GM19372 (cell line): Measurements from ENCODE around the gene USP8.
"Not testable (repeated sequence)": the region's sequence is repeated elsewhere in the genome, so short reads cannot be mapped to it uniquely, and the experiment has no call there.

Experiments used
- ATAC-seq: cut with Tn5 transposase; IDR thresholded peaks from one replicate; pipeline ENCODE4 v1.9.1; 2021; ENCODE audit warnings: mild to moderate bottlenecking, low read depth, moderate library complexity; ENCODE audit not compliant: unreplicated experiment

Gene USP8

DNA sequence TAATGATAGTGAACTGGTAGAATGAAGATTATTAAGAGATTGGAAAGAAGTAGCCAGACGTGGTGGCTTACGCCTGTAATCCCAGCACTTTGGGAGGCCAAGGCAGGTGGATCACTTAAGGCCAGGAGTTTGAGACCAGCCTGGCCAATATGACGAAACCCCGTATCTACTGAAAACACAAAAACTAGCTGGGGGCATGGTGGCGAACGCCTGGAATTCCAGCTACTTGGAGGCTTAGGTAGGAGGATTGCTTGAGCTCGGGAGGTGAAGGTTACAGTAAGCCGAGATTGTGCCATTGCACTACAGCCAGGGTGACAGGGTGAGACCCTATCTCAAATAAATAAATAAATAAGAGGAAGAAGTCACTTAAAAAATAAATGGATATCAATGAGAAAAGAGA is 14.0 kb downstream of the USP8 start:
- no peak for ATAC-seq

DNA sequence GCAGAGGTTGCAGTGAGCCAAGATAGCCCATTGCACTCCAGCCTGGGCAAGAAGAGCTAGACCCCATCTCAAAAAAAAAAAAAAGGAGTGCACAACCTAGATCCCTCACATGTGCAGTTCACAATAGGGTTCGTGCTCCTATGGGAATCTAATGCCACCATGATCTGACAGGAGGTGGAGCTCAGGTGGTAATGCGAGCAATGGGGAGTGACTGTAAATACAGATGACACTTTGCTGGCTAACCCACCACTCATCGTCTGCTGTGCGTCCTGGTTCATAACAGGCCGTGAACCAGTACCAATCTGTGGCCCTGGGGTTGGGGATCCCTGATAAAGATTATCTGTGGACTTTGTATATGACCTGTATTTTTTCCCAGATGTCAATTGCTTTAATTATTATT is 16.7 kb downstream of the USP8 start:
- ATAC-seq = no peak

DNA sequence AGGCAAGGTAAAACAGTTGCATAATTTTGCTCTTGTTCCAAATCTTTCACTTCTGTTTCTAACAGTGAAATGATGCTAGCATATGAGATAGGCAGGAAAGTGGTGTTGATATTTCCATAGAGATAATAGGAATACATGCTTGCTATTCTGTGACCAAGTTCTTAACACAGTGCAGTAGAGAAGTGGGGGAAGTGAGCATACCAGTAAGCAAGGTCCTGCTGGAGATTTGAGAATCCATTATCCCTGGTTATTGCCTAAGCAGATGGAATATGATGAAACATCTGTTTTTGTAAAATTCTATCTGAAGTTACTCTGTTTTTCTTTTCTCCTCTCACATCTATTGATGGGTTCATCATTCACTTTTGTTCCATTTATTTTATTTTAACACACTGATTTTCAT is 28.7 kb downstream of the USP8 start:
- ATAC-seq = no peak

DNA sequence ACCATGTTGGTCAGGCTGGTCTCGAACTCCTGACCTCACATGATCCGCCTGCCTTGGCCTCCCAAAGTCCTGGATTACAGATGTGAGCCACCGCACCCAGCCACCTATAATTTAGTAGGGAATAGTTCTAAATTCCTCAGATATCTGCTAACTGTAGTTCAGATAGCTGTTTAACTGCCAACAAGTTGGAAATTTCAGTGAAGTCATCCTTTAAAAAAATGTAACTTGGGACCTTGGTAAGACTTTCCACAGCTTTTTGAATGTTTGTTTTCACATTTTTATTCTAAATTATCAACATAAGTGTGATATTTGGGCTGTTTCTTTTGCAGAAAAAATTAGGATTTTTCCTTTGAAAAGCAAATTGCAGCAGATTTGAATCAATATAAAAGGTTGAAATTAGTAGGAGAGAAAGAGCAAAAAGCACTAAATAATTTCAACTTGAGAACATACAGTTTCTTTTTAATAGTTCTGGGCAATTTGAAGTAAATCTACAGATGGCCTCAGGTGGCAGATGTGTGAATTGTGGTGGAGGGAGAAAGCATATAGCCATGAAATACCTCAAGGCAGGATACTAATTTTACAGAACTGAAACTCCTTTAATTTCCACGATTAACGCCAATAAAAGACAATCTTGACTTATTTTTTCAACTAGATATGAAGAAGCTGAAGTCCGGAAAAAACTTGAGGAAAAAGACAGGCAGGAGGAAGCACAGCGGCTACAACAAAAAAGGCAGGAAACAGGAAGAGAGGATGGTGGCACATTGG is 34.3 kb downstream of the USP8 start:
- no peak for ATAC-seq

DNA sequence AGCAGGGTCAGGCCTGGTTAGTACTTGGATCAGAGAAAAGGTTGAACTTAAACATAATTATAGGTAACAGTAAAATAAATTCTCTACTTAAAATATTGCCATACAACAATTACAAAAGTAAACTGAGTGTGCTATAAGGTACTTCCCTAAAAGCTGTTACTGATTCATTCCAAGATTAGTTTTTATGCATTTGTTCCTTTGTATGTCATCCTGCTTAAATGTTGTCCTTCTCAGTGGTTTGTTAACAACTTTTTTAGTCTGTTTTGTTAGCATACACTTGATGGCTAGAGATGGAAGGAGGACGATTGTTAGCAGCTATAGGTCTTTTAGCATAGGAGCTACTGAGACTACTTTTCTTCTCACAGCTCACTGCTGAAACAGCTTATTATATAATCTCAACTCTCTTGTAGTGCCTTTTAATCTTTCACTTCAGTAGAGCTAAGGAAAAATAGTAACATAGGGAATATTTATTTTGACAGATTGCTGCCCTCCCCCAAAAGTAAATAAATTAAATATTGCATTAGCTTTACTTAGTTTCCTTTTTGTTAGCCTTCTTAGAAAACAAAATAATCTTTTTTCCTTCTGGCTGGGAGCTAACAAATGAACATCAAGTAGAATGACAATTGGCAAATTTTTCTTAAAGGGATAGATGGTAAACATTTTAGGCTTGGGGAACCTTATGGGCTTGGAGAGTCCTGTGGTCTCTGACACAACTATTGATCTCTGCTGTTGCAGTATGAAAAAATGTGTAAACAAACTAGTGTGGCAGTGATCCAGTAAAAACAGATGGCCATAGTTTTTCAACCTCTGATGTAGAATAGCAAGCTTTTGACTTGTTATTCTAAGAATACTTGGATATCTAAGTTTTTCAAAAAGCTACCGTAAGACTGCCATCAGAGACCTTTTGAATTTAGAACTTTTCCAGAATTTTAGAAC is 39.5 kb downstream of the USP8 start:
- ATAC-seq = no peak

DNA sequence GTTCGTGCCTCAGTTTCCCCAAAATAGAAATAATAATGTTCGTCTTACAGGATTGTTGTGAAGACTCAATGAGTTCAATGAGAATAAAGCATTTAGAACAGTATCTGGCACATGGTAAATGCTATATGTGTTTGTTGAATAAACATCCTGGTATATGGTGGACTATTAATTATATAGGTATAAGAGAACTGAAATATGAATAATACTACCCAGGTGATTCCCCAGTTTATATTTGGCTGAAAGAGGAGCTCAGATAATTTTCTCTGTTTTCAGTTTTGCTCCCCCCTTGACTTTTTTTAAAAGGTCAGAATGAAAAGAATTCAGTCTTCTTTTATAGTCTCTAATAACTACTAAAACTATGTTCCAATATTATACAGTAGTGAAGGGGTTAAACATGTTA is 46.9 kb downstream of the USP8 start:
- ATAC-seq = no peak

DNA sequence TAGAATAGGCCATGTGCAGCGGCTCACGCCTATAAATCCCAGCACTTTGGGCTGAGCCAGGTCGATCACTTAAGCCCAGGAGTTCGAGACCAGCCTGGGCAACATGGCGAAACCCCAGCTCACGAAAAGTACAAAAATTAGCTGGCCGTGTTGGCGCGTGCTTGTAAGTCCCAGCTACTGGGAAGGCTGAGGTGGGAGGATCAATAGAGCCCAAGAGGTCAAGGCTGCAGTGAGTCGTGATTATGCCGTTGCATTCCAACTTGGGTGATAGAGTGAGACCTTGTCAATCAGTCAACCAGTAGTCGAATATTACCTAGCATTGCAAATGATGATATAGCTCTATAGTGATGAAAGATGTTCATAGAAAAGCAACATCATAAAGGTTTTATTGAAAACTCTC is 51.9 kb downstream of the USP8 start:
- no peak for ATAC-seq

DNA sequence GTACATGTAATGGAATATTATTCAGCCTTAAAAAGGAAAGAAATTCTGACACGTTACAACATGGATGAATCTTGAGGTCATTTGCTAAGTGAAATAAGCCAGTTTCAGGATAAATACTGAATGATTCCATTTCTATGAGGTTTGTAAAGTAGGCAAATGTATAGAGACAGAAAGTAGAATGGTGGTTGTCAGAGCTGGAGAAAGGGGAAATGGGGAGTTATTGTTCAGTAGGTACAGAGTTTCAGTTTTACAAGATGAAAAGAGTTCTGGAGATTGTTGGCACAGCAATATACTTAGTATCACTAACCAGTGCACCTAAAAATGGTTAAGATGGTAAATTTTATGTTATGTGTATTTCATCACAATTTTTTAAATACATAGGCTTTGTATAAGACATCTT is 60.6 kb downstream of the USP8 start:
- ATAC-seq = no peak

DNA sequence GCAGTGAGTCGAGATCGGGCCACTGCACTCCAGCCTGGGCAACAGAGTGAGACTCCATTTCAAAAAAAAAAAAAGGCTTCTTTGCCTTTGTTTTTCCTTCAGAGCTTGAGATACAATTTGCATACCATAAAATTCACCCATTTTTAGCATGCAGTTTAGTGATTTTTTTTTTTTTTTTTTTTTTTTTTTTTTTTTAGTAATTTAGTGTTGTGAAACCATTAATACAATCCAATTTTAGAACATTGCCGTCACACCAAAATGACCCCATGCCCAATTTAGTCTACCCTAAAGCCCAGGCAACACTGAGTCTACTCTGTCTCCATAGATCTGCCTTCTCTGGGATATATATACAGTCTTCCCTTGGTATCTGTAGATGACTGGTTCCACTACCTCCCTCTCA is 61.2 kb downstream of the USP8 start:
- ATAC-seq = no peak

DNA sequence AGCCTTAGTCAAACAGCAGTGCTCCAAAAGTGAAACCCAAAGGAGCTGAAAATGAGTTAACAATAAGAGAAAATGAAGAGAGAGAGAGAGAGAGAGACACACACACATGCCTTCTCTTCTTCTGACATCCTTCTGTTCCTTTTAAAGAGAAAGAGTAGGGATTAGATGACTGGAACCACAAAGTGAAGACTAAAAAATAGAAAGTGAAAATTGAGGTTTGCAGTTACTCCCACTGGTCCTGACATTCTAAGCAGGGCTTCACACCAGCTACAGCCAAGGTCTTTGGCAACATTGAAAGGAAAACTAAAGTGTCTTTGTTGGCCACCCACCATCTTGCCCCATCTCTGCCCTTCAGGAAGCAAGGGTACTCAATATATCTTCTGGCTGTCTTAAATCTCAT is 63.1 kb downstream of the USP8 start:
- ATAC-seq = no peak

DNA sequence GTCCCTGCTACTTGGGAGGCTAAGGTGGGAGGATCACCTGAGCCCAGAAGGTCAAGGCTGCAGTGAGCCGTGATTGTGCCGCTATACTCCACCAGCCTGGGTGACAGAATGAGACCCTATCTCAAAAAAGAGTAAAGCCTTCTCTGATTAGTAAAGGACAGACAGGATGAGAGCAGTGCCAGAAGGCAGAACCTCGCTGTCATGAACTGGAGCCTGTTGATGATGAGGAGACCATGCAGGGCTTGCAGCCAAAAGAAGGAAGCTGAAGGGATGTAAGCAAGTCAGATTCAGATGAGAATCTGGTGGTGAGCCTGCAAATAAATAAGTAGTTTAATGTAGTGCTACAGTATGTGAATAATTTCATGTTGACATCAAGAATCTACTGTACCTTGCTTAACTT is 69.4 kb downstream of the USP8 start:
- ATAC-seq = no peak

DNA sequence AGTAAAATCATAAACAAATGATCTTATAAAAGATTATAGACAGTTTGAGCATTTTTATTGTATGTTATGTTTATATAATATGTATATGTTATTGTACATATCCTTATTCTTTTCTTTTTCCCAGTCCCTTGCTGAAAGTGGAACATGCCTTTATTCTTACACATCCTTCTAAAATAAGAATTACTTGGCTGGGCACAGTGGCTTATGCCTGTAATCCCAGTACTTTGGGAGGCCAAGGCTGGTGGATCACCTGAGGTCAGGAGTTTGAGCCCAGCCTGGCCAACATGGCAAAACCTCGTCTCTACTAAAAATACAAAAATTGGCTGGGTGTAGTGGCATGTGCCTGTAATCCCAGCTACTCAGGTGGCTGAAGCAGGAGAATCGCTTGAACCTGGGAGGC is 70.3 kb downstream of the USP8 start:
- ATAC-seq = not testable (repeated sequence)

DNA sequence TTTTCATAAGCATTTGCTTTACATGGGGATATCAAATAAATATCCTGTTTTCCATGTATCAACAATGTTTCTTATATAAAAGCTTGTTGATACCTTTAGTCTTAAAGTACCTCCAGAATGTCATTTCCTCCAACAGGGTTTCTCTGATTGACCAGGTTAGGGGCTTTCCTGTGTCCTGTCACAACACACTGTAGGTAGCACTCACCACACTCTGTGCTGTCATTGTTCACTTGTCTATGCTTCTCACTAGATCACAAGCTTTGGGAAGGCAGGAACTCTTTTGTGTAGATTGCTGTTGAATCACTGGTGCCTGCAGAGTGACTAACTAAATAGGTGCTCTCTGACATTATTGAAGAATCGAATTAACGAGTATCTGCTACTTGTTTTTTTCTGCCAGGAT is 72.5 kb downstream of the USP8 start:
- no peak for ATAC-seq

DNA sequence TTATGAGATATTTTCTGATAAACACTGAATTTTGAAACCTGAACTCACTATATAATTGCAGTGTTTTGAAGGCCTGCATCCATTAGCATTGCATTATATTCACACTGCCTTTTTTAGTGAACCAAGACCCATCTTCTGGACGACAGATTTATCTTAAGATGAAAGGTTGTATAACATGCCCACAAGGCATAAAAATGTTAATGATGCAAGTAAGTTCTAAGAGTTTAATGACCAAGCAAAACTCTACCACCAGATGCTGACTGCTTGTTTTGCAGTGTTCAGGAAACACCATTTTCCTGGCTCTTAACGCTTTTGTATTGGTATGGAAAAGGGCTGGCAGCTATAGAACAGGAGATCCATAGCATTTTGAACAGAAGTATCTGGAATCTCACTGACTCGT is 76.1 kb downstream of the USP8 start:
- ATAC-seq = no peak

DNA sequence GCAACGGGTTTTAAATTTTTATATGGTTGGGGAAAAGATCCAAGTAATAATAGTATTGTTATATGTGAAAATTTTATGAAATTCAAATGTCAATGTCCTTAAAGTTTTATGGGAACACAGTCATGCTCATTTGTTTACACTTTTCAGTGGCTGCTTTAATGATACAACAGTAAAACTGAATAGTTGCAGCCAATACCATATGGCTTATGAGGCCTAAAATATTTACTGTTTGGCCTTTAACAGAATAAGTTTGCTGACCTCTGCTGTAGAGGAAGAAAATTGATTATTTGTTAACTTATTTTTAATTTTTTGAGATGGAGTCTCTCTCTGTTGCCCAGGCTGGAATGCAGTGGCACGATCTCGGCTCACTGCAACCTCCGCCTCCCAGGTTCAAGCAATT is 77.6 kb downstream of the USP8 start:
- no peak for ATAC-seq

DNA sequence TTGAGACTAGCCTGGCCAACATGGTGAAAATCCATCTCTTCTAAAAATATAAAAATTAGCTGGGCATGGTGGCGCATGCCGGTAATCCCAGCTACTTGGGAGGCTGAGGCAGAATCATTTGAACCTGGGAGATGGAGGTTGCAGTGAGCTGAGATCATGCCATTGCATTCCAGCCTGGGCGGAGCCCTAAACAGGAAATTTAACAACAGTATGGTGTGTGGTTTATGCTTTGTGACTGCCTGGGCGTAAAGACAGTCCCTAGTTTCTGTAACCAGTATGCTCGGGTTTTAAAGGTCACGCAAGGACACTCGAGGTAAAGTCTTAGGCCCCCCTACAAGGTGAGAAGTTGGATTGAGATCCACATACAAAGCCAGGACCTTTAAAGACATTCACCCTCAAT is 78.9 kb downstream of the USP8 start:
- ATAC-seq = no peak

DNA sequence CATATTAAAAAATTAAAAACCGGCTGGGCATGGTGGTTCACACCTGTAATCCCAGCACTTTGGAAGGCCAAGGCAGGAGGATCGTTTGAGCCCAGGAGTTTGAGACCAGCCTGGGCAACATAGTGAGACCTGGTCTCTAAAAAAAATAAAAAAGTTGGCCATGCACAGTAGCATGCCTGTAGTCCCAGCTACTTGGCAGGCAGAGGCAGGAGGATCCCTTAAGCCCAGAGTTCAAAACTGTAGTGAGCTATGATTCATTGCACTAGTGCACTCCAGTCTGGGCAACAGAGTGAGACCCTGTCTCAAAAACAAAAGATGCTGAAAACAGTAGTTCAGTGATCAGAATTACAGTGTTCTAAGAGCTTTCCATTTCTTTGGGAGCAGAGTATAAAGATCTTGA is 81.5 kb downstream of the USP8 start:
- ATAC-seq = not testable (repeated sequence)

DNA sequence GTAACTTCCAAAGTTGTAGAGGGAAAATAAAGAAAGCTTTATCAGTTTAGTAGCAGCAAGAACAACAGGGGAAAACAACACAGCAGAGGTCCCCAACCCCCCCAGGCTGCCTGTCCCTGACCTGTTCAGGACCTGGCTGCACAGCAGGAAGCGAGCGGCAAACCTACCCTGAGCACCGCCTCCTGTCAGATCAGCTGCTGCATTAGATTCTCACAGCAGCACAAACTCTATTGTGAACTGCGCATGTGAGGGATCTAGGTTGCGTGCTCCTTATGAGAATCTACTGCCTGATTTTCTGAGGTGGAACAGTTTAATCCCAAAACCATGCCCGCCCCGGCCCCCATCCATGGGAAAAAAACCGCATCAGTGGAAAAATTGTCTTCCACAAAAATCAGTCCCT is 81.9 kb downstream of the USP8 start:
- ATAC-seq = no peak

DNA sequence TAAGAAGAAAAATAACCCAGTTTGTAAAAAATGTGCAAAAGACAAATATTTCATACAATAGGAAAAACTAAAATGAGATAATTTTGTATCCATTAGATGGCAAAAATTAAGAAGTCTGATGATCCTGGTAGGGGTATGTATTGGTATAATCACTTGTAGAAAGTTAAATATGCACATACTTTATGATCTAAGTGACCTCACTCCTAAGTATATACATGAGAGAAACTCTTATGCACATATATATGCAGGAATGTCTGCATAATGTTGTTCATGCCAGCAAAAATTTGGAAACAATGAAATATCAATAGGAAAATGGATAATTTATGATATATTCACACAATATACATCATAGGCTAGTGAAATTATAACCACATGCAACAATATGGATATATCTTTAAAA is 88.8 kb downstream of the USP8 start:
- no peak for ATAC-seq

DNA sequence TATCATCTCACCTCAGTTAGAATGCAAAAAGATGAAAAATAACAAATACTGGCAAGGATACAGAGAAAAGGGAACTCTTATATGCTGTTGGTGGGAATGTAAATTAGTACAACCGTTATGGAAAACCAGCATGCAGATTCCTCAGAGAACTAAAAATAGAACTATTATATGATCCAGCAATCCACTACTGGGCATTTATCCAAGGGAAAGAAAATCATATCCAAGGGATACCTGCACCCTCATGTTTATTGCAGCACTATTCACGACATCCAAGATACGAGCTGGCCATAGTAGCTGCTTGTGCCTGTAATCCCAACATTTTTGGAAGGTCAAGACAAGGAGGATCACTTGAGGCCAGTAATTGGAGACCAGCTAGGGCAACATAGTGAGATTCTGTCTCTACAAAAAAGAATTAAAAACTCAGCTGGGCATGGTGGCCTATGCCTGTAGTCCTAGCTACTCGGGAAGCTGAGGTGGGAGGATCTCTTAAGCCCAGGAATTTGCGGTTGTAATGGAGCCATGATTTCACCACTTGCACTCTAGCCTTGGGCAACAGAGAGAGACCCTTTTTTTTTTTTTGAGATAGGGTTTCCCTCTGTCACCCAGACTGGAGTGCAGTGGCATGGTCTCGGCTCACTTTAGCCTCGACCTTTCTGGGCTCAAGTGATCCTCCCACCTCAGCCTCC is 95.7 kb downstream of the USP8 start:
- no peak for ATAC-seq

DNA sequence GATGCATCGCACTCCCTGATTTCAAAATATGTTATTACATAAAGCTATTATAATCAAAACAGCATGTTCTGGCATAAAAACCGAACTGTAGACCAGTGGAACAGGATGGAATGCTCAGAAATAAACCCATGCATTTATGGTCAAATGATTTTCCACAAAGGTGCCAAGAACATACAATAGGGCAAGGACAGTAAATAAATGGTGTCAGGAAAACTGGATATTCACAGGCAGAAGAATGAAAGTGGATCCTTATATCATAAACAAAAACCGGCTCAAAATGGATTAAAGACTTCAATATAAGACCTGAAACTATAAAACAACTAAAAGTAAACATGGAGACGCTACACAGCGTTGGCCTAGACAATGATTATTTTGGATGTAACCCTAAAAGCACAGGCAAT is 99.6 kb downstream of the USP8 start:
- no peak for ATAC-seq
